Measurements from ENCODE around the gene LPCAT2.

DNA sequence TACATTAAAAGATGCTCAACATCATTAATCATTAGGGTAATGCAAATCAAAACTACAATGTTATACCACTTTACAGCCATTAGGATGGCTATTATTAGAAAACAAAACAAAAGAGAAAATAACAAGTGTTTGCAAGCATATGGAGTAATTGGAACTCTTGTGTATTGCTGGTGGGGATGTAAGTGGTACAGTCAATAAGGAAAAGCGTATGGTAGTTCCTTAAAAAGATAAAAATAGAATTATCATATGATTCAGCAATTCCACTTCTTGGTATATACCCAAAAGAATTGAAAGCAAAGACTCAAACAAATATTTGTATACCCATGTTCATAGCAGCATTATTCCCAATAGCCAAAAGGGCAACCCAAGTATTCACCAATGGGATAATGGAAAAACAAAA lies 56.2 kb downstream of the LPCAT2 start:
- TF ChIP-seq POLR2A (IDR thresholded peaks at IDR 0.05; ENCODE audit: low read depth, low read length) = no peak
- no peak for TF ChIP-seq TAF1 (IDR thresholded peaks at IDR 0.05; ENCODE audit: low read depth, low read length)
- TF ChIP-seq POLR2AphosphoS5 (IDR thresholded peaks at IDR 0.05; ENCODE audit: low read depth, low read length) = no peak
- no peak for TF ChIP-seq PAX5 (IDR thresholded peaks at IDR 0.05; ENCODE audit: insufficient read depth, low read length, severe bottlenecking)

Data from GM12891 (cell line).